Spleen (tissue), 11 donors: ENCODE results near the gene HID1. TPM values are rescaled to one million over a fixed set of nuclear protein-coding genes. Genes with fewer than 3 reads are reported as not detected.

Source experiments
- DNase-seq: peaks from one replicate; pipeline ENCODE4 v3.0.0-alpha.2; 2020
- H3K27ac ChIP-seq, 8 donors: fragments of 200-600 bp; sonication (generic) in 7 of 8; 1 replicate in 4 of 8; 2 replicates in 4 of 8; pipeline versions ENCODE4 v1.5.0 to v1.8.0; 2016 to 2021; ENCODE audit warnings: inconsistent platforms in 4 of 8, mild to moderate bottlenecking in 4 of 8, moderate library complexity in 1 of 8
- H3K27me3 ChIP-seq, 7 donors: fragments of 200-600 bp; sonication (generic) in 6 of 7; replicated peaks in 1 of 7; 1 replicate in 4 of 7; 2 replicates in 3 of 7; pipeline versions ENCODE4 v1.5.0 to v1.8.0; 2016 to 2021; ENCODE audit warnings: inconsistent platforms in 3 of 7, mild to moderate bottlenecking in 1 of 7
- H3K36me3 ChIP-seq, 6 donors: fragments of 200-600 bp; sonication (generic) in 5 of 6; 1 replicate in 4 of 6; 2 replicates in 2 of 6; pipeline versions ENCODE4 v1.5.0 to v1.8.0; 2016 to 2021; ENCODE audit warnings: inconsistent platforms in 2 of 6
- H3K4me1 ChIP-seq, 6 donors: fragments of 200-600 bp; sonication (generic) in 5 of 6; 1 replicate in 3 of 6; 2 replicates in 3 of 6; pipeline versions ENCODE4 v1.5.0 to v1.8.0; 2016 to 2021; ENCODE audit warnings: inconsistent platforms in 3 of 6
- H3K4me3 ChIP-seq, 8 donors: fragments of 200-600 bp; sonication (generic) in 7 of 8; 1 replicate in 4 of 8; 2 replicates in 4 of 8; pipeline versions ENCODE4 v1.5.0 to v1.8.0; 2016 to 2021; ENCODE audit warnings: inconsistent platforms in 4 of 8, mild to moderate bottlenecking in 4 of 8, moderate library complexity in 2 of 8
- H3K9me3 ChIP-seq, 8 donors: fragments of 200-600 bp; sonication (generic) in 7 of 8; 1 replicate in 4 of 8; 2 replicates in 4 of 8; pipeline versions ENCODE4 v1.5.0 to v1.8.0; 2016 to 2021; ENCODE audit warnings: inconsistent platforms in 4 of 8
- CTCF ChIP-seq, 11 experiments: fragments of 200-600 bp in 7 of 11; fragments of 450-650 bp in 4 of 11; sonication (generic) in 4 of 11; IDR thresholded peaks in 8 of 11; conservative IDR thresholded peaks in 3 of 11; 1 replicate in 7 of 11; 2 replicates in 4 of 11; pipeline versions ENCODE4 v1.4.0 to v1.8.0; 2016 to 2021; ENCODE audit warnings: antibody characterized with exemption in 11 of 11, inconsistent platforms in 4 of 11, mild to moderate bottlenecking in 1 of 11
- POLR2A ChIP-seq, 3 donors: fragments of 450-650 bp; IDR thresholded peaks; one replicate each; pipeline ENCODE4 v1.5.1; 2017; ENCODE audit warnings: antibody characterized with exemption in 3 of 3, mild to moderate bottlenecking in 1 of 3
- POLR2AphosphoS5 ChIP-seq, 3 donors: sonication (generic); formaldehyde crosslinking; IDR thresholded peaks; one replicate each; pipeline ENCODE4 v1.5.1; 2017; ENCODE audit warnings: antibody characterized with exemption in 3 of 3
- WGBS, 5 donors: extraction: QIAGEN DNeasy Blood & Tissue Kit in 3 of 5; methylation state at CpG; one replicate each; pipeline versions ENCODE4 v1.1.5 to v1.1.7; 2013 to 2018; 5-methylcytosine and 5-hydroxymethylcytosine counted together
- intact Hi-C: fragments of 100-400 bp; cut with DNase I; formaldehyde crosslinking; loops from one replicate; pipeline ENCODE4 v1.15.0; 2023; ENCODE audit warnings: low total_unique reads
- polyA plus RNA-seq, 3 donors: library from polyadenylated mRNA; stranded (reverse); fragments of 200-250 nt; gene quantifications; one replicate each; pipeline ENCODE4 v1.2.1, GENCODE V29; 2013
- total RNA-seq, 7 donors: library from RNA; depleted of rRNA in 3 of 7; stranded (reverse); fragments of >200 nt in 3 of 7; fragmentation: NEBNext Ultra II Directional in 4 of 7; extraction: Animal tissue kit (Norgen Biotek cat#: 25700) in 4 of 7; gene quantifications; one replicate each; pipeline versions ENCODE4 v1.1.0 to v1.2.1, GENCODE V29; 2016 to 2021
- donor health status: healthy with polysubstance abuse.
- donor health status: DM: no; HTN: no; CAD: no; lungs with moderate emphysema.
- donor health status: DM: no; HTN: no; CAD: no.
- donor health status: Bipolar disorder and iron deficiency.
- donor health status: healthy.
- donor health status: DM: no; HTN: no; CAD: no.
- donor health status: DM: yes; HTN: yes; CAD: no.

HID1 gene
- total and polyA plus RNA-seq, 10 donors, result 5.2 to 39.4 (median 24.8) TPM

GRCh38 chr17:74975943-74976342 lies 3.4 kb upstream of the HID1 start:
- intact Hi-C loops, result no loop called here
- peaks cover 3 to 26% (median 21%) of the 10 kb centered on the region in 6 donors for H3K4me1 ChIP-seq
- H3K36me3 ChIP-seq, result no peaks in the 10 kb centered on the region
- TF ChIP-seq POLR2AphosphoS5 (IDR thresholded peaks at IDR 0.05) (no peak), CTCF (IDR thresholded peaks at IDR 0.05 in 8 of 11, conservative IDR thresholded peaks at IDR 0.05 in 3 of 11) (no peak), POLR2A (IDR thresholded peaks at IDR 0.05) (no peak)
- H3K9me3 ChIP-seq, result no peaks in the 10 kb centered on the region
- H3K27ac ChIP-seq, result no peak overlapping the region
- 74 to 90% (median 86%) methylated on average over 4 of the region's 4 CpGs for WGBS, 5 donors
- no peak for DNase-seq
- peaks cover 0 to 62% (median 19%) of the 10 kb centered on the region in 7 donors for H3K27me3 ChIP-seq
- H3K4me3 ChIP-seq, result no peak overlapping the region

GRCh38 chr17:74972973-74973328 lies 392 bp upstream of the HID1 start:
- Histone ChIP-seq H3K27me3 (peaks cover 0 to 57% (median 19%) of the 10 kb centered on the region in 7 donors), H3K4me1 (peaks cover 3 to 52% (median 24%) of the 10 kb centered on the region in 6 donors), H3K4me3 (peak overlapping the region; percentile 48 to 83 (median 58)), H3K9me3 (no peaks in the 10 kb centered on the region), H3K27ac (peak overlapping the region in 2 of 8 donors; percentile 41 to 69), H3K36me3 (no peaks in the 10 kb centered on the region)
- 12 to 21% (median 14%) methylated on average over 17 of the region's 17 CpGs for WGBS, 5 donors
- intact Hi-C loops, result no loop called here
- no peak for TF ChIP-seq CTCF (IDR thresholded peaks at IDR 0.05 in 8 of 11, conservative IDR thresholded peaks at IDR 0.05 in 3 of 11)
- no peak for DNase-seq

- Histone ChIP-seq H3K4me3 (peak overlapping the region; percentile 48 to 83 (median 58)), H3K27ac (peak overlapping the region in 7 of 8 donors; percentile 10 to 74 (median 63)), H3K27me3 (peaks cover 0 to 57% (median 19%) of the 10 kb centered on the region in 7 donors), H3K36me3 (no peaks in the 10 kb centered on the region), H3K4me1 (peaks cover 3 to 53% (median 24%) of the 10 kb centered on the region in 6 donors), H3K9me3 (no peaks in the 10 kb centered on the region)
- intact Hi-C loops, result no loop called here
- no peak for TF ChIP-seq POLR2AphosphoS5 (IDR thresholded peaks at IDR 0.05)
- TF ChIP-seq CTCF (IDR thresholded peaks at IDR 0.05 in 8 of 11, conservative IDR thresholded peaks at IDR 0.05 in 3 of 11), result no peak
- no peak for TF ChIP-seq POLR2A (IDR thresholded peaks at IDR 0.05)
- no peak for DNase-seq
- 31 to 44% (median 42%) methylated on average over 1 to 9 of the region's 9 CpGs for WGBS, 5 donors
Measured at GRCh38 chr17:74971842-74972106, 785 bp downstream of the HID1 start.

GRCh38 chr17:74971069-74971841 lies 1.3 kb downstream of the HID1 start:
- intact Hi-C loops, result no loop called here
- Histone ChIP-seq H3K9me3 (no peaks in the 10 kb centered on the region), H3K27me3 (peaks cover 0 to 57% (median 19%) of the 10 kb centered on the region in 7 donors), H3K4me3 (peak overlapping the region; percentile 48 to 83 (median 58)), H3K27ac (peak overlapping the region in 7 of 8 donors; percentile 14 to 74 (median 69)), H3K36me3 (no peaks in the 10 kb centered on the region), H3K4me1 (peaks cover 3 to 53% (median 24%) of the 10 kb centered on the region in 6 donors)
- no peak for DNase-seq
- WGBS, 5 donors, result 72 to 92% (median 83%) methylated on average over 8 of the region's 8 CpGs
- TF ChIP-seq CTCF (IDR thresholded peaks at IDR 0.05 in 8 of 11, conservative IDR thresholded peaks at IDR 0.05 in 3 of 11) (no peak), POLR2A (IDR thresholded peaks at IDR 0.05) (no peak), POLR2AphosphoS5 (IDR thresholded peaks at IDR 0.05) (no peak)
